Measurements from ENCODE around the gene ODC1.

DNA sequence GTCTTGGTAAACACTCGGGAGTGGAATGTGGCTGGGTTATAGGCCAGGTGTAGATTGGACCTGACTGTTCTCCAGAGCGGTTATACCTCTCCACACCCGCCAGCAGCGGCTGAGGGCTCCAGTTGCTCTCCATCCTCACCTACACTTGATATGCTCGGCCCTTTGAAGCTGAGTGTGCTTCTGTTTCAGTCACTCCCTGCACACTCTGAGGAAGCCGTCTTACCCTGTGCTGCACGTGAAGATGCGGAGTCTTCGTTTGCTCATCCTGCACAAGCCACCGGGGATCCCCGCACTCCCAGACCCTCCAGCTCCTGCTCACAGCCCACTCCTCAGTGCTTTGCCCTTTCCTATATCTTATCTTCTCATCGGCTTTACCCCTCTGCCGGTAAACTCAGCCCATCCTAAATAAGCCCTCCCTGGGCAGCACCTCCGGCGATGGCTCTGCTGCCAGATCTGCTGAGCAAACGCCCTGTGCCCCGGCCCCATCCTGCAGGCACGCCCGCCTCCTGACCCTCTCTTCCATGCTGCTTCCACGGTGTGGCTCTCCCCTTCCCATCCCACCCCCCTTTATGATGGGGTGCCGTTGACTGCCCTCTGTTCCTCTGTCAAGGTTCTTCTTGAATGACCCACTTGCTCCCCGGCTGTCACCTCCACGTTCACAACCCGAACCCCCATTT, 47.3 kb upstream of the ODC1 start:
- TF ChIP-seq POLR2AphosphoS5 (IDR thresholded peaks at IDR 0.05; ENCODE audit: low read depth, low read length), result no peak
- no peak for TF ChIP-seq TAF1 (IDR thresholded peaks at IDR 0.05; ENCODE audit: borderline replicate concordance, low read depth, low read length)
- TF ChIP-seq, protein P1, sequence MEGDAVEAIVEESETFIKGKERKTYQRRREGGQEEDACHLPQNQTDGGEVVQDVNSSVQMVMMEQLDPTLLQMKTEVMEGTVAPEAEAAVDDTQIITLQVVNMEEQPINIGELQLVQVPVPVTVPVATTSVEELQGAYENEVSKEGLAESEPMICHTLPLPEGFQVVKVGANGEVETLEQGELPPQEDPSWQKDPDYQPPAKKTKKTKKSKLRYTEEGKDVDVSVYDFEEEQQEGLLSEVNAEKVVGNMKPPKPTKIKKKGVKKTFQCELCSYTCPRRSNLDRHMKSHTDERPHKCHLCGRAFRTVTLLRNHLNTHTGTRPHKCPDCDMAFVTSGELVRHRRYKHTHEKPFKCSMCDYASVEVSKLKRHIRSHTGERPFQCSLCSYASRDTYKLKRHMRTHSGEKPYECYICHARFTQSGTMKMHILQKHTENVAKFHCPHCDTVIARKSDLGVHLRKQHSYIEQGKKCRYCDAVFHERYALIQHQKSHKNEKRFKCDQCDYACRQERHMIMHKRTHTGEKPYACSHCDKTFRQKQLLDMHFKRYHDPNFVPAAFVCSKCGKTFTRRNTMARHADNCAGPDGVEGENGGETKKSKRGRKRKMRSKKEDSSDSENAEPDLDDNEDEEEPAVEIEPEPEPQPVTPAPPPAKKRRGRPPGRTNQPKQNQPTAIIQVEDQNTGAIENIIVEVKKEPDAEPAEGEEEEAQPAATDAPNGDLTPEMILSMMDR (IDR thresholded peaks at IDR 0.05), result no peak
- TF ChIP-seq YY1 (IDR thresholded peaks at IDR 0.05; ENCODE audit: low read depth), result no peak
- TF ChIP-seq GATA2 (CRISPR knock-in tag; IDR thresholded peaks at IDR 0.05), result no peak
